DLD1 (cell line): ENCODE measurements around the gene PRRT2.
"Not testable (repeated sequence)": the region's sequence is repeated elsewhere in the genome, so short reads cannot be mapped to it uniquely, and the experiment has no call there.

Source experiments
- in situ Hi-C: cut with HindIII; loops from 2 replicates; pipeline ENCODE4 v1.10.0; 2017; ENCODE audit warnings: low sequenced_read_pairs

PRRT2 gene

DNA sequence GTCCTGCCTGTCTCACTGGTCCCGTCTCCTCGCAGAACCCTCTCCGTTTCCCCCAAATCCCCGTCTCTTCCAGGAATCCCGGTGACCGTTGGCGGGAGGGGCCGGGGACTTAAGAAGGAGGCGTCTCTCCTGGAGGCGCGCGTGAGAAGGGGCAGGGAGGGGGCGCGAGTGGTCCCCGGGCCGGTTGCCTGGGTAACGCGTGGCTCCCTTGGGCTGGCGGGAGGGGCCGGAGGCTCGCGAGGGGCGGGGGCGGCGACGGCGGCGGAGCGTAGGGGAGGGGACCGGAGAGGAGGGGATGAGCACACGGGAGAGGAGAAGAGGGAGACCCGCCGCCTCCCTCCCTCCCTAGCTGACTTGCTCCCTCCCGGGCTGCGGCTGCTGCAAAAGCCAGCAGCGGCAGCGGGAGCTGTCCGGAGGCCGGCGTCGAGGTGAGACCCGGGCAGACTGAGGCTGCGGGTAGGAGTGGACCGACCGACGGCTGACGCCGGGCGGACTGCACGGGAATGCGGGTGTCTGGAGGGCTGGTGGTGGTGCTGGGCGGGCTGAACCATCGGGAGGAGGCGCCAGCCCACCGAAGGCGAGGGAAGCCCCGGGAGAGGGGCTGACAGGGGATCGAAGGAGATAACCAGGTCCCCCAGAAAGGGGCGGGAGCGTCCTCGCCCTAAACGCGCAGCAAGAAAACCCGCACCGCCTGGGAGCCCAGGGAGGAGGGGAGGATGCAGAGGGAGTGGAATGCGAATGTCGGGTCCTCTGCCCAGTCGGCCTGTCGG lies at the start of gene PRRT2:
Gene PRRT2 (plus strand): TSS at position 298 of the 770 bp plus-strand sequence. CDS start 862 bp downstream, outside the sequence.
- in situ Hi-C loops = no loop called here

GRCh38 chr16:29763326-29763725 lies 48.7 kb upstream of the PRRT2 start:
- in situ Hi-C loops = no loop called here

DNA sequence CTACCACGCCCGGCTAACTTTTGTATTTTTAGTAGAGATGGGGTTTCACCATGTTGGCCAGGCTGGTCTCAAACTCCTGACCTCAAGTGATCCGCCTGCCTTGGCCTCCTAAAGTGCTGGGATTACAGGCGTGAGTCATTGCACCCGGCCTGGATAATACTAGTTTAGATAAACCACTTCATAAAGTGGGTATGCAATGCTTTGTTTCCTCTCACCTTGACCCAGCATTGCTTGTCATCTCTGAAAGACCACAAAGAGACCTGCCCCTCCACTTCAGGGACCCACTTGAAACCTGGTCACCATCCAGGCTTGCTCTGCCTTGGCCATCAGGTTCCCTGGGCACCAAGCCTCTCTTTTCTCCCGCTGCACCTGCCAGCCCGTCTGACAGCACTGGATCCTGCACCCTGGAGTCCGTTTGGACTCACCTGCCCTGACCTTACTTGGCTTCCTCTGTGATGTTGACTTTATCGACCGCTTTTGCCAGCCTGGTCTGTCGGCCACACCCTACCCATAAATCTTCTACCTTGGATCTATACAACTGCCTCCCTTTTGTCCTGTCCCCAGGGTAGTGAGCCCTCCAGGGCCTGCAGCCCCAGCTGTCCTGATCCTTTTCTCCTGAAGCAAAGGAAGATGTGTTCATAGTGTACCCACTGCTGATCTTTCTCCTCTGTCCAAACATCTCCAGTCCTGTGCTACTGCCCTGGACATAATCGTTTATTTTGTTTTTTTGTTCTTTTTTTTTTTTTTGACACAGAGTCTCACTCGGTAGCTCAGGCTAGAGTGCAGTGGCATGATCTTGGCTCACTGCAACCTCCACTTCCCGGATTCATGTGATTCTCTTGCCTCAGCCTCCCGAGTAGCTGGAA lies 46.6 kb upstream of the PRRT2 start:
- in situ Hi-C loops = no loop called here

GRCh38 chr16:29766571-29766970 lies 45.4 kb upstream of the PRRT2 start:
- in situ Hi-C loops = no loop called here

GRCh38 chr16:29767062-29767461 lies 44.9 kb upstream of the PRRT2 start:
- in situ Hi-C loops = no loop called here

- in situ Hi-C loops = no loop called here
These were observed 42.5 kb upstream of the PRRT2 start for GRCh38 chr16:29769507-29769906.

DNA sequence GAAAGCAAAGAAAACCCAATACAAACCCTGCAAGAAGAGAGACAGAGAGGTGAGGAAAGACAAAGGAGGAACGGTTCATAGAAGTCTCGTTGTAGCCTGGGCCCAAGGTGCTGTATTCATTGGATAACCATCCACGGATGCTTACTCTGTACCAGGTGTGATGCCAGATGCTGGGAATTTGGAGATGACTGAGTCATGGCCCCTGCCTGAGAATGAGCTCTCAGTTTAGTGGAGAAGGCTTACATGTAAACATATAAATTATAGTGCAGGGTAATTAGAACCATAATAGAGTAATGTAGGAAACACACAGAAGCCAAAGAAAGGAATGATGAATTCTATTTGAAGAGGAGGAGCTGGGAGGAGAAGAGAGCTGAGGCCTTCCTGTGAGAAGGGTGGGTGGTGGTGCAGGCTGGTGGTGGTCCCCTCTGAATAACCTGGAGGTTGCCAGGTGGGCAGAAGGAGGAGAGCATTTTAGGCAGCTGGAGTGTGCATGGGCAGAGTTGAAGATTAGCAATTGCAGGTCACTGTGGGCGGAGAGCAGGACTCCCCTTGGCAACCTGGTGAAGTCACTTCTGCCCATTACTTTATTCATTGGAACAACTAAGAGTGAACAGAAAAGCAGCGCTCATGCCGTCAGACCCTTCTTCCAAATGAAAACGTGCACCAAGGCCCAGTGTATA lies 41.6 kb upstream of the PRRT2 start:
- in situ Hi-C loops = no loop called here

DNA sequence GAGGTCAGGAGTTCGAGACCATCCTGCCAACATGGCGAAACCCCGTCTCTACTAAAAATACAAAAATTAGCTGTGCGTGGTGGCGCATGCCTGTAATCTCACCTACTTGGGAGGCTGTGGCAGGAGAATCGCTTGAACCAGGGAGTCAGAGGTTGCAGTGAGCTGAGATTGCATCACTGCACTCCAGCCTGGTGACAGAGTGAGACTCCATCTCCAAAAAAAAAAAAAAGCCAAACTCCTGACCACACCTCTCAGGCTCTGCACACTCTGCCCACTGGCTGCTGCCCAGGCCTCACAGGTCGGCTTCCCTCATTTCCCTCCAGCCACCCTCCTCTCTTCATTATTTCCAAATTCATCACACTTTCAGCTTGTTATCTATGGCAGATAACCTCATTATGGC lies 39.7 kb upstream of the PRRT2 start:
- in situ Hi-C loops = not testable (repeated sequence)

GRCh38 chr16:29774730-29775129 lies 37.3 kb upstream of the PRRT2 start:
- in situ Hi-C loops = no loop called here

DNA sequence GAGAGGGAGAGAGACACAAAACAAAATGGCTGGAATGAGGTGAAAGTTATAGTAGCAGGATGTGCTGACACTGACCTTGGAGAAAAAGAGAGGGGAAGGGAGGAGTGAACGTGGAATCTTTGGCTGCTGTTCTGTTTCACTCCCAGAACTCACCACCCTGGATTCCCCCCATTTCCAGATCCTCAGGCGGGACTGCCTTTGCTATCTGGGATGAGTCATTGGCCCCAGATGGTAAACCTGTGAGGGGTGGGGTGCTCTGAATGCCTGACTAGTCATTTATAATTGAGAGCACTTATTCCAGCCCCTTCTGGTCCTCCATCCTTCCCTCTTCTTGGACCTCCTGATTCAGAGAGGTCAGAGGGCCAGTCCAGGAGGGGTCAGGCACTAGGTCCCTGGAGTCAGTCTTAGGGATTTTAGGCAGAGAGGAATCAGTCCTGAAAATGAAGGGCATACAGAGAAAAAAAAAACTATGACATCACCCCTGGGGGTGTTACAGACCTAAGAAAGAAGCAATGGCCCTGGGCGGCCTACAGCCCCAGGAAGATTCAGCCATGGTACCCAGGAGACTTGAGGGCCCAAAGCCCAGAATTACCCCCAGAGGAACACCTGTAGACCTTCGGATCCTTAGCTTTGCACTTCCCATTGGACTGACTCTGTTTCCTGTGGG lies 36.1 kb upstream of the PRRT2 start:
- in situ Hi-C loops = no loop called here

DNA sequence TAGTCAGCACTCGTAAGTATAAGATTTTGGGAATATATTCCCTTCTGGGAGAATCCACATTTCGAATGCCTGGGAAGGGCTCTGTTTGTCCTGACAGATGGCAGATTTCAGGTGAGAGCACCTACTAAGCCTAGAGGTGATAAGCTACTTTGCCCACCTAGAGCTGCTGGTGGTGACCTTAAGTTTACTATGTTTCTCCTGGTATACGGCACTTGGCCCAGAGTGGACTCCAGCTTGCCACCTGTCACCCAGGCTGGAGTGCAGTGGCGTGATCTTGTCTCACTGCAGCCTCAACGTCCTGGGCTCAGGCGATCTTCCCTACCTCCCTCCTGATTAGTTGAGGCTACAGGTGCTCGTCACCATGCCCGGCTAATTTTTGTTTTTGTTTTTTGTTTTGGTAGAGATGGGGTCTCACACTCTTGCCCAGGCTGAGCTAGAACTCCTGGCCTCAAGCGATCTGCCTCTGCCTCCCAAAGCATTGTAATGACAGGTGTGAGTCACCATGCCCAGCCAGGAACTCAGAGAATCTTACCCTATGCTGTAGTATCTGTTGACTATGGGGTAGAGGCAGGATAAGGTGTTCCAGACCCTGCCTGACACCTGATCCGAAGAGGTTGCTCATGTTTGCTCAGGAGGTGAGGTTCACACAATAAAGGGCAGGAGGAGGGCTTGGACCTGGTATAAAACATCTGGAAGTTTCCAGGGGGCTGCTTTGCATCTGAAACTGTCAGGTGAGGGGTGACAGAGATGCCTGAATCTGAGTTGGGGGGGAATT lies 34.2 kb upstream of the PRRT2 start, which contains the start of gene ZG16:
Gene ZG16 (plus strand): TSS at position 681 of the 775 bp plus-strand sequence. CDS start 1,011 bp downstream, outside the sequence.
- in situ Hi-C loops = no loop called here

DNA sequence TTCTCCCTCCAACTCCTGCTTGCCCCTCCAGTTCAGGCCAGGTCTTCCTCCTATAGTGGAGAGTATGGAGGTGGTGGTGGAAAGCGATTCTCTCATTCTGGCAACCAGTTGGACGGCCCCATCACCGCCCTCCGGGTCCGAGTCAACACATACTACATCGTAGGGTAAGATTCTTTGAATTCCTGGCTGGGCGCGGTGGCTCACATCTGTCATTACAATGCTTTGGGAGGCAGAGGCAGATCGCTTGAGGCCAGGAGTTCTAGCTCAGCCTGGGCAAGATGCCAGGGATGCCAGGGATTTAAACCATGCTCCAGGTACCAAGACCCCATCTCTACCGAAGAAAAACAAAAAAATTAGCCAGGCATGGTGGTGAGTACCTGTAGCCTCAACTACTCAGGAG lies 32.5 kb upstream of the PRRT2 start:
- in situ Hi-C loops = no loop called here

DNA sequence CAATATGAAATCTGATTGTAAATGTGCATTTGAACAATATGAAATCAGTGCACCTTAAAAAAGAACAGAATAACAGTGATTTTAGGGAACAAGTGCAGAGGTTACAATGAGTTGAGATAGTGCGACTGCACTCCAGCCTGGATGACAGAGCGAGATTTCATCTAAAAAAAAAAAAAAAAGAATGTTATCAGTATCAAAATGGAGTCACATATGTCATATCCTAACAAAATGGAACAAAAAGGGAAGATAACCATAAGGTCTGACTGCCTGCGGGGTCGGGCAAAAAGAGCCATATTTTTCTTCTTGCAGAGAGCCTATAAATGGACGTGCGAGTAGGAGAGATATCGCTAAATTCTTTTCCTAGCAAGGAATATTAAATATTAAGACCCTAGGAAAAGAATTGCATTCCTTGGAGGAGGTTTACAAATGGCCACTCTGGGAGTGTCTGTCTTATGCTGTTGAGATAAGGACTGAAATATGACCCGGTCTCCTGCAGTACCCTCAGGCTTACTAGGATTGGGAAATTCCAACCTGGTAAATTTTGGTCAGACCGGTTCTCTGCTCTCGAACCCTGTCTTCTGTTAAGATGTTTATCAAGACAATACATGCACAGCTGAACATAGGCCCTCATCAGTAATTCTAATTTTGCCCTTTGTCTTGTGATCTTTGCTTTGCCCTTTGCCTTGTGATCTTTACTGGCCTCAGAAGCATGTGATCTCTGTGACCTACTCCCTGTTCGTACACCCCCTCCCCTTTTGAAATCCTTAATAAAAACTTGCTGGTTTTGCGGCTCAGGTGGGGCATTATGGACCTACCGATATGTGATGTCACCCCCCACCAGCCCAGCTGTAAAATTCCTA lies 28.7 kb upstream of the PRRT2 start:
- in situ Hi-C loops = not testable (repeated sequence)

GRCh38 chr16:29784157-29784556 lies 27.8 kb upstream of the PRRT2 start:
- in situ Hi-C loops = no loop called here

- in situ Hi-C loops = no loop called here
These were observed 27.0 kb upstream of the PRRT2 start for GRCh38 chr16:29784901-29785500.

DNA sequence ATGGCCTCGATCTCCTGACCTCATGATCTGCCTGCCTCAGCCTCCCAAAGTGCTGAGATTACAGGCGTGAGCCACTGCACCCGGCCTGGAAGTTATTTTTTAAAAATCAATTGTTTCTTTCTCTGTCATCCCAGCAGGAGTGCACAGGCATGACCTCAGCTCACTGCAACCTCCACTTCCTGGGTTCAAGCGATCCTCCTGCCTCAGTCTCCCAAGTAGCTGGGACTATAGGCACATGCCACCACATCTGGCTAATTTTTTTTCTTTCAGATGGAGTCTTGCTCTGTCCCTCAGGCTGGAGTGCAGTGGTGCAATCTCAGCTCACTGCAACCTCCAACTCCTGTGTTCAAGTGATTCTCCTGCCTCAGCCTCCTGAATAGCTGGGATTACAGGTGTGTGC lies 24.8 kb upstream of the PRRT2 start:
- in situ Hi-C loops = not testable (repeated sequence)

DNA sequence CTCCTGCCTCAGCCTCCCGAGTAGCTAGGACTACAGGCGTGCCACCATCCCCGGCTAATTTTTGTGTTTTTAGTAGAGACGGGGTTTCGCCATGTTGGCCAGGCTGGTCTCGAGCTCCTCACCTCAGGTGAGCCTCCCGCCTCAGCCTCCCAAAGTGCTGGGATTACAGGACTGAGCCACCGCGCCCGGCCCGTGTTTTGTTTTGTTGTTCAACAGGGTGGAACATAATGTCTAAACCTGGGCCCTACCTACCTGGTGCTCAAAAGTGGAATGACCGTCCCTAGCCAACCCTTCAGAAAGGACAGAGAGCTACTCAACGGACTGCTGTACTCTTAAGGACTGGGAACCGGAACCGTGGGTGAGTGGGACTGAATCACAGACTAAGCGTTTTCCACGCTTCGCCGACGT lies 22.2 kb upstream of the PRRT2 start:
- in situ Hi-C loops = no loop called here

DNA sequence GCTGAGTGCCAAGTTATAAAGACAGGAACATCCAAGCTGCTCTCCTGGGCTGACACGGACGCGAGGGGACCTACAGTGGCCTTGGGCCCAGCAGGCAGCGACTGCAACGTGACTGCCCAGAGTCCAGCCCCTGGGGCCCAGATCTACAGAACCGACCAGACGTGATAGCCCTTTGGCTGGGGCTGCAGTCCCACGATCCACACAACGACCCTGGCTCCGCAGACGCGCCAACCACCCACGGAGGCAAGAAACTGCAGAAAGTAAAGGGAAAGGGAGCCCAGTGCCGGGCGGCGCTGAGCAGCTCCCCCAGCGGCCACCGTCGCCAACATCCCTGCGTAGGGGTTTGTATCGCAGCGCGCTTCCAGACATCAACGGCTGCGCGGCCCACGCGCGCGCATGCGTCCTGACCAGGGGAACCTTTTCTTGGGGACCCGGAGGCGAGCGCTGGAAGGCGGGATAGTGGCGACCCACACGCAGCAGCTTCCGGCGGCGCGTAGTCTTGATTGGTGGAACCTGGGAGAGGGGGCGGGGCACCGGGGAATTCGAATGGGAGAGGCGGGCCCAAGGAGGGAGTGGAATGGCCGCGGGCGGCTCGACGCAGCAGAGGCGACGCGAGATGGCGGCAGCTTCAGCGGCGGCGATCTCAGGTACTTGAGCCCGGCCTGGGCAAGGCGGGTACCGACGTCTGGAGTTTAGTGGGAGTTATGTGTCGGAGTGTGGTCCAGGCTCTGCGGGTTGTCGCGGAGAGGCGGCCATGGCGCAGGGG lies 21.6 kb upstream of the PRRT2 start, which contains the start of gene KIF22:
Gene KIF22 (plus strand): TSS at position 569 of the 766 bp plus-strand sequence. CDS start 9 bp downstream, at position 578.
- in situ Hi-C loops = no loop called here
